Superior temporal gyrus (tissue), 1 donor: Measurements from ENCODE around the gene TEDC1.

Experiments used
- DNase-seq: peaks from one replicate; pipeline ENCODE4 v3.0.0-alpha.2; 2016; ENCODE audit errors: extremely low spot score

Gene TEDC1

GRCh38 chr14:105496831-105497591 is 6.0 kb downstream of the TEDC1 start:
- DNase-seq: no peak

DNA sequence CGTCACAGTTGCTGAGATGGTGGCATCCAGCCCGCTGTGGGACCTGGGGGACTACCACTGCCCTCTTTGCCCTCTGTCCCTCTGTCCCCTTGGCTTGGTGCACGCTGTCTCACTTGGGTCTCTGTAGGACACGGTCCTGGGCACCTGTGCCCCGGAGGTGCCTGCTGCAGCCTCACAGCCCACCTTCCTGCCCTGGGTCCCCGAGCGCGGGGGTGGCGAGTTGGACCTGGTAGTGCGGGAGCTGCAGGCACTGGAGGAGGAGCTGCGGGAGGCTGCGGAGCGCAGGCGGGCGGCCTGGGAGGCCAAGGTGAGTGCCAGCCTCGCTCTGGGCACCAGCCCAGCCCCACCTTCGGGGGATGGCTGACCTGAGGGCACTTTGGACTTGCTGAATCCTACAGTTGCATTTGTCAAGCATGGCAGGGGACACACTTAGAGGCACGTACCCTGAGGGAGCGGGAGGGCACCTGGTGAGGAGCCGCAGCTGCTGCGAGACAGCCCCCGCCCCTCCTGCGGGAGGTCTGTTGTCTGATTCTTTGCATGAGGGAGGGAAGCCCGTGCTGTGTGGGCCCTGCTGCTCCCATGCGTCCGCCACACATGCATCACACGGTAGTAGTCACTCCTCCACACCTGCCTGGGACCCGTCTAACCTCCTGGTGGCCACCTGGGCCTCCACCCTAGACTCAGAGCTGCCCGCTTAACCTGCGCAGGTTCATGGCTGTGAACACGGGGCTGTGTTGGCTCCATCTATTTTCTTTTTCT is 6.8 kb downstream of the TEDC1 start:
- DNase-seq: no peak

GRCh38 chr14:105498430-105499255 is 7.6 kb downstream of the TEDC1 start:
- peak; percentile 74 for DNase-seq

GRCh38 chr14:105499256-105500035 is 8.4 kb downstream of the TEDC1 start:
- DNase-seq: peak; percentile 88

DNA sequence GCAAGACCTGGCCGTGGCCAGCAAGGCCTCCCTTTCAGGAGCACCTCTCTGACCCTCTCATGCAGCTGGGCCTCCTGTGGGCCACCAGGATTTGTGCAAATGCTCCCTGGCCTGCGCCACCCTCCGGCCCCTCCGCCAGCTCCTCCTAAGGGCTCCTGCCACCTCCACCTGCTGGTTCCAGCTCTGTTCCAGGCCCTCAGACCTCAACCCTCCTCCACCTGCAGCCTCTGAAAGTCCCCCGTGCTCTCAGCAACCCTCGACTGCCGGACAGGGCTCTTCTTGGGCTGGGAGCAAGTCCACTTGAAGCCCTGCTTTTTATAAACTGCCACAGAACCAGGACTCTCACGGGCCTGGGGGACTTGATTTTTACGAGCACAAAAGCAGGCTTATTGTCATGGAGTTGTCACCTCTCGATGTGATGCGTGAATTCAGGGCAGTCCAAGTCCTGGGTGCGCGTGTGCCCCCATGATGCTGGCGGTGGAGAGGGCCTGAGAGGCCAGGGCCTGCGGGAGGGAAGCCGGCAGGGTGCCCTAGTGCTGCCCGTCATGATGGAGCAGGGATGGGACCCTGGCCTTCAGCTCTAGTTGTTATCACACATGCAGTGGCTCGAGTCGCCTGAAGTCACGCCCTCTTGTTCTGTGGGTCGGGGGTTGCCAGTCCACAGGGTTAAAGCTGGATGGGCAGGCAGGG is 9.1 kb downstream of the TEDC1 start:
- DNase-seq: no peak

- DNase-seq: no peak
Observed at GRCh38 chr14:105500726-105501101, 9.7 kb downstream of the TEDC1 start.

GRCh38 chr14:105501504-105502291 is 10.7 kb downstream of the TEDC1 start:
- DNase-seq: no peak

DNA sequence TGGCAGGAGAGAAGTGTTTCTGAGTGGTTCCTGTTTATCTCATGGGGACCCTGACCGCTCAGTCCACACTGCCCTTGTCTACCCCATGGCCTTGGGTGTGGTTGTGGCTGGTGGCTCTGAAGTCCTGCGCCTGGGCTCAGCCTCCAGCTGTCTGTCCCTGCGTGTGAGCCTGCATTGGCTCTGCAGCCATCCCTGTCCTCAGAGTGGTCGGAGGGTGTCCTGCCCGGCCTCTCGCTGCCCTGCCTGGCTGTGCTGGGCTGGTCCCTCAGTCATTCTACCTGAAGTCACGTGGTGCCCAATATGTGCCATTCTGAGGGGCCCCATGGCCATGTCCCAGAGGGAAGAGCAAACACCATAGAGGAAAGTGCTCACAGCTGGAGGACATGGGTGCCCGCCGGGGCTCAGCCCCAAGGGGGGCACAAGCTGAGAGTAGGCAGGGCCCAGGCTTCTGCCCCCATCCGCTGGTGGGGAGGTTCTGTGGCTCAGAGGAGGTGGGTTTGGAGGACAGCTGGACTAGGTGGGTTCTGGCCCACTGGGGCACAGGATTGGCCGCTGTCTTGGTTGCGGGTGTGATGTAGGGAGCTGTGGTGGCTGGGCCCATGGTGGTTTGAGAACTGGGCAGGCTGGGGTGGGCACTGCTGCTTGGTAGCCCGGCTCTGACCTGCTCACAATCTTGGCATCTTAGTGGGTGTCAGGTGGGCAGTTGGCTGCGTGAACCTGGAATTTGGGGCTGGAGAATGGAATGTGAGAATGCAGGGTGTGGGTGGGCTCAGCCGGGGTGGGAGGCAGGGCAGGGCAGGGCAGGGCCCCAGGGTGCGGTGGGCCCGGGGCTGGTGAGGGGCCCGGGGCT is 11.6 kb downstream of the TEDC1 start:
- DNase-seq: no peak

DNA sequence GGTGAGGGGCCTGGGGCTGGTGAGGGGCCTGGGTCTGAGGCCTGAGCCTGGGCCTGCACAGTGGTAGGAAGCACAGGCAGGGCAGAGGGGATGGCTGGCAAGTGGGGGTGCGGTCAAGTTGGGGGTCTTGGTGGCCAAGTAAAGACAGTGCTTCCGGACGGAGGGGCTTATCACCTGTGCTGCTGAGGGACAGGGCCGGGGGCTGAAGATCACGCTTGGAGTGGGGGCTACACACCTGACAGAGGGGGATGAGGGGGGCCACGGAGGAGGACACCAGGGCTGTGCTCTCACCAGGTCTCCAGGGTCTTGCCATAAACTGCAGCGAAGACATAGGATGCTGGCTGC is 12.2 kb downstream of the TEDC1 start:
- DNase-seq: no peak

DNA sequence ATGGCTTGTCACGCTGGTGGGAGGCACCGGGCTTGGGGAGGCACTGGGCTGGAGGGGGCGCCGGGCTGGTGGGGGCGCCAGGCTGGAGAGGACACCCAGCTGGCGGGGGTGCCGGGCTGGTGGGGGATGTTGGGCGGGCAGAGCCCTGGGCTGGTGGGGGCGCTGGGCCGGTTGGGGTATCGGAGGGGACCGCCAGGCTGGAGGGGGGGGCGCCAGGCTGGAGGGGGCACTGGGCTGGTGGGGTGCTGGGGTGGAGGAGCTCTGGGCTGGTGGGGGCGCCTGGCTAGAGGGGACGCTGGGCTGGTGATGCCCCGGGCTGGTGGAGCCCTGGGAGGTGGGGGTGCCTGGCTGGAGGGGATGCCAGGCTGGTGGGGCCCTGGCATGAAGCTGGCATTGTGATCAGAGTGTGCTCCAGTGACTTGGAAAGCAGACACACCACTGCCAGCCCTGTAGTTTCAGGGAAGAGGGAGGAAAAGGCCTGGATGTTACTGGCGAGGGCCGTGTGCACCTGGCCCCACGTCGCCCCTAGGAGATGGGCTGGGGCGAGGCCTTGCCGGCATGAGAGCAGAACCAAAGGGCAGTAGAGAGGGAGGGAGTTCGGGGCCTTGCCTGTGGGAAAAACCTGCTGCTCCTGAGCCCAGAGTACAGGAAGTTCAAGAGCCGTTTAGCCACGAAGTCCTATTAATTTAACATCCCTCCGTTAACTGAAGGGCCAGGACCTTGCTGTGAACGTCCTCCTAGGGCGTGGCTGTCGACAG is 13.1 kb downstream of the TEDC1 start:
- DNase-seq: no peak

DNA sequence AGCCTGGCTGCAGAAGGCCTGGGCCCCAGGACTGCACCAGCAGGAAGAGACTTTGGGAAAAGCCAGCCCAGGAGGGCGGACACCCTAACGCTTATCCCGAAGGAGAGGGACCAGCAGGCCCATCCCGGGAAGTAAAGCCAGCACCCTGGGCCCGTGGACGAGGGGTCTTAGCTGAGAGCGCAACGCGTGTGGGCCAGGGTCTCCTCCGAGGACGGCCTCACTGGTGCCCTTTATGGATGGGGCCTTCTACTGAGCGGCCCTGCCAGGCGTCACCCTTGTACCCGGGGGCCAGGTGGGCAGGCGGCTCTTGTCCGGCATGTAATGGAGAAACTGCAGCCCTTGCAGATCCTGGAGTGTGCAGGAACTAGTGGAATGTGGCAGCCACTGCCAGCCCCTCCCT is 14.1 kb downstream of the TEDC1 start:
- no peak for DNase-seq

GRCh38 chr14:105507247-105507646 is 16.2 kb downstream of the TEDC1 start:
- no peak for DNase-seq

DNA sequence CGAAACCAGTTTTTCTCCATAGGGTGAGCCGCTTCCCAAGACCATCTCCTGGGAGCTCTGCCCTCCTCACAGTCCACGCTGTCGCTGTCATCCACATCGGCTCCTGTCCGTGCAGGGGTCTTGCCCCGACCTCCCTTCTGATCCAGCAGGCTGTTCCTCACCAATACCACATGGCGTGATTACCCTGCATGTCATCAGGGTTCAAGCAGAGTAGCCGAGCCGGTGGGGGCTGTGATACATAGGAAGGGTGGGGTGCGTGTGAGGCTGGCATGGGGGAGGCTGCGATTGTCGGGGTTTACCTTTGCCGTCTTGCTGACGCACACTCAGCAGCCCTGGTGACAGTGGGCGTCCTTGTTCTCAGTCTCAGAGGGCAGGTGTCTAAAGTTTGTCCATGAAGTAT is 17.0 kb downstream of the TEDC1 start:
- no peak for DNase-seq

- DNase-seq: no peak
Observed at GRCh38 chr14:105508601-105509000, 17.6 kb downstream of the TEDC1 start.

- DNase-seq: no peak
Observed at GRCh38 chr14:105517096-105517495, 26.1 kb downstream of the TEDC1 start.

- DNase-seq: no peak
Observed at GRCh38 chr14:105519946-105520698, 29.1 kb downstream of the TEDC1 start.

- no peak for DNase-seq
Observed at GRCh38 chr14:105525326-105525725, 34.3 kb downstream of the TEDC1 start.
